Karpas-422 (cell line): Measurements from ENCODE around the gene IPO9. TPM values are rescaled to one million over a fixed set of nuclear protein-coding genes. Genes with fewer than 3 reads are reported as not detected.

Experiments
- DNase-seq: peaks from one replicate; pipeline ENCODE4 v3.0.0-alpha.2; 2015
- H2AFZ ChIP-seq: fragments of 200-600 bp; sonication (generic); 2 replicates; pipeline ENCODE4 v1.6.1; 2014; ENCODE audit warnings: antibody characterized with exemption, low read length, mixed read lengths
- H3K27ac ChIP-seq: fragments of 200-600 bp; sonication (generic); 2 replicates; pipeline ENCODE4 v1.5.1; 2014; ENCODE audit warnings: mild to moderate bottlenecking, low read length, moderate library complexity
- H3K27me3 ChIP-seq: fragments of 200-600 bp; sonication (generic); 2 replicates; pipeline ENCODE4 v1.6.1; 2014; ENCODE audit warnings: low read length, mixed read lengths
- H3K36me3 ChIP-seq: fragments of 200-600 bp; sonication (generic); 2 replicates; pipeline ENCODE4 v1.6.1; 2014; ENCODE audit warnings: low read length, mixed read lengths; ENCODE audit not compliant: insufficient read depth
- H3K4me1 ChIP-seq: fragments of 200-600 bp; sonication (generic); 2 replicates; pipeline ENCODE4 v1.6.1; 2014; ENCODE audit warnings: mild to moderate bottlenecking, low read length, mixed read lengths
- H3K4me2 ChIP-seq: fragments of 200-600 bp; sonication (generic); 2 replicates; pipeline ENCODE4 v1.6.1; 2014; ENCODE audit warnings: low read length, low read depth, mild to moderate bottlenecking; ENCODE audit not compliant: poor library complexity, severe bottlenecking
- H3K4me3 ChIP-seq: fragments of 200-600 bp; sonication (generic); 2 replicates; pipeline ENCODE4 v1.5.1; 2014; ENCODE audit warnings: mild to moderate bottlenecking, antibody characterized with exemption, low read length, mixed read lengths
- H3K79me2 ChIP-seq: fragments of 200-600 bp; sonication (generic); 2 replicates; pipeline ENCODE4 v1.6.1; 2014; ENCODE audit warnings: mild to moderate bottlenecking, low read length, mixed read lengths
- H3K9ac ChIP-seq: fragments of 200-600 bp; sonication (generic); 2 replicates; pipeline ENCODE4 v1.6.0; 2014; ENCODE audit warnings: low read length
- H3K9me2 ChIP-seq: fragments of 200-600 bp; sonication (generic), shearing (Covaris generic); replicated peaks from 2 replicates; pipeline ENCODE4 v1.6.0; 2014; ENCODE audit warnings: mild to moderate bottlenecking, low read length, moderate library complexity; ENCODE audit not compliant: insufficient read depth
- H3K9me3 ChIP-seq: fragments of 300-700, 200-600 bp; sonication (generic); 2 replicates; pipeline ENCODE4 v1.6.1; 2014; ENCODE audit warnings: low read length, mixed read lengths
- H4K20me1 ChIP-seq: fragments of 200-600 bp; sonication (generic); 2 replicates; pipeline ENCODE4 v1.6.1; 2014; ENCODE audit warnings: mild to moderate bottlenecking, antibody characterized with exemption, low read length, low read depth; ENCODE audit not compliant: insufficient read depth
- total RNA-seq: library from RNA; depleted of rRNA; stranded (reverse); fragments of >200 nt; shearing (Covaris generic); gene quantifications from 2 replicates; pipeline ENCODE4 v1.2.3, GENCODE V29; 2014; ENCODE audit warnings: low replicate concordance

The IPO9 gene
- total RNA-seq, 1 experiment from 2014 or later = 22.7 TPM

- H3K4me3 ChIP-seq = no peak overlapping the region
- H4K20me1 ChIP-seq = no peaks in the 10 kb centered on the region
- no peaks in the 10 kb centered on the region for H3K27me3 ChIP-seq
- no peaks in the 10 kb centered on the region for H3K79me2 ChIP-seq
- no peak overlapping the region for H2AFZ ChIP-seq
- no peaks in the 10 kb centered on the region for H3K9me3 ChIP-seq
- H3K36me3 ChIP-seq = no peaks in the 10 kb centered on the region
- H3K4me1 ChIP-seq = no peaks in the 10 kb centered on the region
- no peak overlapping the region for H3K4me2 ChIP-seq
- H3K9me2 ChIP-seq = no peaks in the 10 kb centered on the region
- no peak for DNase-seq
- no peak overlapping the region for H3K9ac ChIP-seq
- H3K27ac ChIP-seq = no peak overlapping the region
Measured at GRCh38 chr1:201816309-201816854, 12.6 kb upstream of the IPO9 start.

GRCh38 chr1:201818971-201819750, 9.8 kb upstream of the IPO9 start:
- H3K4me3 ChIP-seq = no peak overlapping the region
- H3K9me3 ChIP-seq = no peaks in the 10 kb centered on the region
- no peaks in the 10 kb centered on the region for H3K36me3 ChIP-seq
- H3K4me2 ChIP-seq = no peak overlapping the region
- H3K9ac ChIP-seq = no peak overlapping the region
- H4K20me1 ChIP-seq = 0 out of 2 replicates have a peak, but pooled peaks cover under 1% of the 10 kb centered on the region
- H2AFZ ChIP-seq = no peak overlapping the region
- H3K27ac ChIP-seq = no peak overlapping the region
- no peaks in the 10 kb centered on the region for H3K27me3 ChIP-seq
- no peaks in the 10 kb centered on the region for H3K79me2 ChIP-seq
- H3K9me2 ChIP-seq = no peaks in the 10 kb centered on the region
- H3K4me1 ChIP-seq = no peaks in the 10 kb centered on the region
- no peak for DNase-seq

GRCh38 chr1:201820413-201820812, 8.5 kb upstream of the IPO9 start:
- no peak overlapping the region for H2AFZ ChIP-seq
- H3K9ac ChIP-seq = no peak overlapping the region
- H3K9me2 ChIP-seq = no peaks in the 10 kb centered on the region
- H3K9me3 ChIP-seq = no peaks in the 10 kb centered on the region
- no peaks in the 10 kb centered on the region for H3K79me2 ChIP-seq
- H3K27me3 ChIP-seq = no peaks in the 10 kb centered on the region
- no peak overlapping the region for H3K4me2 ChIP-seq
- no peaks in the 10 kb centered on the region for H3K36me3 ChIP-seq
- H4K20me1 ChIP-seq = 0 out of 2 replicates have a peak, but pooled peaks cover 9% of the 10 kb centered on the region
- H3K27ac ChIP-seq = no peak overlapping the region
- H3K4me1 ChIP-seq = no peaks in the 10 kb centered on the region
- H3K4me3 ChIP-seq = no peak overlapping the region
- no peak for DNase-seq

- Histone ChIP-seq H2AFZ (no peak overlapping the region), H3K9ac (no peak overlapping the region), H4K20me1 (0 out of 2 replicates have a peak, but pooled peaks cover 9% of the 10 kb centered on the region), H3K79me2 (peaks cover 19% of the 10 kb centered on the region), H3K4me2 (no peak overlapping the region), H3K4me1 (peaks cover 18% of the 10 kb centered on the region), H3K27me3 (no peaks in the 10 kb centered on the region), H3K36me3 (no peaks in the 10 kb centered on the region), H3K27ac (no peak overlapping the region), H3K9me3 (no peaks in the 10 kb centered on the region), H3K9me2 (no peaks in the 10 kb centered on the region), H3K4me3 (no peak overlapping the region)
- no peak for DNase-seq
Measured at GRCh38 chr1:201825245-201825644, 3.7 kb upstream of the IPO9 start.

- H3K9me2 ChIP-seq = no peaks in the 10 kb centered on the region
- H3K79me2 ChIP-seq = peaks cover 35% of the 10 kb centered on the region
- H3K27ac ChIP-seq = no peak overlapping the region
- H4K20me1 ChIP-seq = peaks cover 21% of the 10 kb centered on the region; the same call in 1 of the 2 replicates
- H3K4me3 ChIP-seq = no peak overlapping the region
- H3K27me3 ChIP-seq = no peaks in the 10 kb centered on the region
- no peak overlapping the region for H2AFZ ChIP-seq
- no peaks in the 10 kb centered on the region for H3K36me3 ChIP-seq
- peaks cover 33% of the 10 kb centered on the region for H3K4me1 ChIP-seq
- no peak overlapping the region for H3K9ac ChIP-seq
- no peaks in the 10 kb centered on the region for H3K9me3 ChIP-seq
- DNase-seq = no peak
- no peak overlapping the region for H3K4me2 ChIP-seq
Measured at GRCh38 chr1:201826830-201827229, 2.1 kb upstream of the IPO9 start.

- Histone ChIP-seq H3K4me1 (peaks cover 33% of the 10 kb centered on the region), H3K27me3 (no peaks in the 10 kb centered on the region), H3K27ac (no peak overlapping the region), H3K9me2 (no peaks in the 10 kb centered on the region), H4K20me1 (peaks cover 24% of the 10 kb centered on the region; the same call in 1 of the 2 replicates), H3K4me3 (no peak overlapping the region), H3K9me3 (no peaks in the 10 kb centered on the region), H3K36me3 (no peaks in the 10 kb centered on the region), H3K4me2 (no peak overlapping the region), H3K9ac (0 out of 2 replicates have a peak overlapping the region, but pooled peaks have one; percentile 57), H3K79me2 (peaks cover 42% of the 10 kb centered on the region), H2AFZ (no peak overlapping the region)
- no peak for DNase-seq
Measured at GRCh38 chr1:201827321-201828216, 1.4 kb upstream of the IPO9 start.

GRCh38 chr1:201828217-201828819, 639 bp upstream of the IPO9 start:
- H3K36me3 ChIP-seq = no peaks in the 10 kb centered on the region
- H2AFZ ChIP-seq = 0 out of 2 replicates have a peak overlapping the region, but pooled peaks have one; percentile 48
- peaks cover 50% of the 10 kb centered on the region for H3K79me2 ChIP-seq
- H3K4me3 ChIP-seq = peak overlapping the region; percentile 99
- H4K20me1 ChIP-seq = peaks cover 26% of the 10 kb centered on the region; the same call in 1 of the 2 replicates
- DNase-seq = no peak
- H3K4me2 ChIP-seq = peak overlapping the region; percentile 96
- peaks cover 33% of the 10 kb centered on the region for H3K4me1 ChIP-seq
- peak overlapping the region; percentile 57 for H3K9ac ChIP-seq
- H3K9me3 ChIP-seq = no peaks in the 10 kb centered on the region
- no peak overlapping the region for H3K27ac ChIP-seq
- H3K9me2 ChIP-seq = no peaks in the 10 kb centered on the region
- no peaks in the 10 kb centered on the region for H3K27me3 ChIP-seq
